HG02763 (cell line): ENCODE data around the gene AVP.
"Not testable (repeated sequence)": the region's sequence is repeated elsewhere in the genome, so short reads cannot be mapped to it uniquely, and the experiment has no call there.

Experiments used
- ATAC-seq: cut with Tn5 transposase; IDR thresholded peaks from one replicate; pipeline ENCODE4 v1.9.1; 2021; ENCODE audit warnings: mild to moderate bottlenecking, moderate library complexity; ENCODE audit not compliant: unreplicated experiment

The AVP gene

DNA sequence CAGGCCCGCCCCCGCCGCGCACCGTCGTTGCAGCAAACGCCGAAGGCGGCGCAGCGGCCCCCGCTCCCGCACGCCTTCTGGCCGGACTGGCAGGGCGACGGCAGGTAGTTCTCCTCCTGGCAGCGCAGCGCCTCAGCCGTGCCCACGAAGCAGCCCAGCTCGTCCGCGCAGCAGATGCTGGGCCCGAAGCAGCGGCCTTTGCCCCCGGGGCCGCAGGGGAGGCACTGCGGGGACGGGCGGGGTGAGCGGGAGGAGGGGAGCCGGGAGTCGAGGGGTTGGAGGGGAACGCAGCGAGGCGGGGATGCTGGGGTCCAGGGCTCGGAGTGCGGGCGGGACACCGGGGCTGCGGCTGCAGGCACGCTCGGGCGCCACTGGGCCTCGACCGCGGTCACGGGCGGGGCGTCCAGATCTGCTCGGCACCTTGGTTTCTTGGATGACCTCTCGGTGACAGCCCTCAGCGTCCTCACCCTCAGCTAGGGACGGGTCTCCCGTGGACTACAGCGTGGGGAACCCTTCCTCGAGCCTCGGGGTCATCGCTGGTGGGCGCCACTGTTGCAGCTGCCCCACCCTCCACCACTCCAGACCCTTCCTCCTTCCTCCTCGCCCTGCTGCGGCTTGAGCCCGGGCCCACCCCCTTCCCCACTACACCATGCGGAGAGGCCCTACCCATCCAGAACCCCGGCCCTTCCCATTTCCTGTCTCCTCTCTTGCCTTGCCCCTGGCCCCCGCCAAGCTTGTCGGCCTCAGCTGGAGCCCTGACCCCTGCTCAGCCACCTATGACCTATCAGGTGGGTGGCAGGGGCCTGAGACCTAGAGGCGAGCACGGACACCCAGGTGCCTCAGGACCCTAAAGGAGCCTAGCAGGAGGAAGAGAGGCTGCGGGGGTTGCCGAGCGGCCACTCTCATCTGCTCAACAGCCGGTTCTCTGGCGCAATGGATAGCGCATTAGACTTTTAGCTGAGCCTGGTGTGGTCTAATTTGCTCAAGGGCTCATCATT lies 1.3 kb downstream of the AVP start:
- no peak for ATAC-seq

DNA sequence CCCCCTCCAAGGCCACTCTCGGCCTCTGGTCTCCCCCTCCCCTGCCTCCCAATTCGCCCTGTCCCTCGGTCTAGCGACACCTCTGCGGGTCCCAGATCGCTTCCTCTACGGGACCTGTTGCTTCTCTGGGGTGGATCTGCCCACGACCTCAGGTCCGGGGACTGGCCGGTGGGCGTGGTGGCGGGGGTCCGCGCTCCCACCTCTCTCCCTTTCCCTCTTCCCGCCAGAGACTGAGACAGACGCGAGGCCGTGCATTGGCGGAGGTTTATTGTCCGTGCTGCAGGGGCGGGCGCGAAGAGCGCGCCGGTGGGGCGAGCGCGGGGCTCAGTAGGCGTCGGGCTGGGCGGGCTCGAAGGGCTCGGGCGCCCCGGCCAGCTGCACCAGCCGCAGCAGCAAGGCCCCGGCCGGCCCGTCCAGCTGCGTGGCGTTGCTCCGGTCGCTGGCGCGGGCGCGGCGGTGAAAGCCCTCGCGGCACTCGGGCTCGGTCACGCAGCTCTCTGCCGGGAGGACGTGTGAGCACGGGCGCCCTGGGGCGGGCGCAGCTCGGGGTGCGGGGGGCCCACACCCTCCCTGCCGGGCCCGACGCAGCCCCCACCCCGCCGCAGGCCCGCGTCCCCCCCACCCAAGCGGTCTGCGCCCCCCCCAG lies 2.1 kb downstream of the AVP start:
- no peak for ATAC-seq

DNA sequence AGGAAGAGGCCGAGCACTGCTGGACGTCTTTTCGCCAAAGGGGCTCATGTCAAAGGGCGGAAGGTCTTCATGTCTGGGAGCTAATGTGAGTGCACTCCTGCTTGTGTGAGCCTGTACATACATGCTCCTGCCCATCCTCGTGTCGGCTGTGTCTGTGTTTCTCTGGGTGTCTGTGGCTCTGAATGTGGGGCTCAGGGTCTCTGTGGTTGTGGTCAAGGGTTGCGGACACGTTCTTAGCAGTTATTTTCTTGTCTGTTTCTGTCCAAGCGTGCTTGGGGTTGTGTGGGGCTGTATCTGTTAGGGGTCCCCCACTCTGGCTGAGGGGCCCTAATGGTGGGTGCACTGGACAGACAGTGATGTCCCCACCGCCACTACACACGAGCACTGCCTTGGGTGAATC lies 2.9 kb downstream of the AVP start:
- no peak for ATAC-seq

DNA sequence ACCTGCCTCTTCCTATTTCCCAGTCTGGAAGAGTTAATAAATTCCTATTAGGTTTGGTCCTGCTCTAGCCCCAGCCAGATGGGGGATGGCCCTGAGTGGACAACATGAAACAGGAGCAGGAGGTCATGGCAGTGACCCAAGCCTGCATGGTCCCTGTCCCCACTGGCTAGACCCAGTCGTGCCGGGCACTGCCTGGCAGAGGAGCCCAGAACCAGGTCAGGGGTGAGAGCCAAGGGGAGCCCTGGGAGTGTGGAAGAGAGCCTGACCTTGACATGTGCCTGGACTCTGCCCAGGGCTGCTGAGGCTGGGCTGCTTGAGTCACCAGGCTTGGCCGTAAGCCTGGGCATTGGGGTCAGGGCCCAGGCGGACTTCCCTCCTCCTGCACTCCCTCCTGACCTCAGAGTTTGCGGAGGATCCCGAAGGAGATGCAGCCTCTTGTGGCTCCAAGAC lies 3.6 kb downstream of the AVP start:
- no peak for ATAC-seq

DNA sequence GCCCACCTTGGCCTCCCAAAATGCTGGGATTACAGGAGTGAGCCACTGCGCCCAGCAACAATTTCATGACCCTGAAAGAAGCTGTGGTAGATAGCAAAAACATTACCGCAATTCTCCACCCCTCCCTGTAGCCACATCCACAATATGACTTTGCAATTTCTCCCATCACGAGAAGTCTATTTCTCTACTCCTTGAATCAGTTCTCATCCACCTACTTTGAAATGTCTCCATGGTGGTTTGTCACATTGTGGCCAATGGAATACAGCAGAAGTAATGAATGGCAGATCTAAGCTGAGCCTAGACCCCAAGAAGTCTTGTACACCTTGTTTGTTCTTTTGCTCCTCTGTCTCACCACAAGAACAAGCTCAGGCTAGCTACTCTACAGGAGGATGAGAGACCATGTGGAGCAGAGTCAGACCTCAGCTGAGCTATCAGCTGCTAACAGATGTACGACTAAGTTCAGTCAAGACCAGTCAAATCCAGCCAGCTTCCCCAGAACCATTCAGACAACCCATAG lies 6.8 kb downstream of the AVP start:
- ATAC-seq = no peak

DNA sequence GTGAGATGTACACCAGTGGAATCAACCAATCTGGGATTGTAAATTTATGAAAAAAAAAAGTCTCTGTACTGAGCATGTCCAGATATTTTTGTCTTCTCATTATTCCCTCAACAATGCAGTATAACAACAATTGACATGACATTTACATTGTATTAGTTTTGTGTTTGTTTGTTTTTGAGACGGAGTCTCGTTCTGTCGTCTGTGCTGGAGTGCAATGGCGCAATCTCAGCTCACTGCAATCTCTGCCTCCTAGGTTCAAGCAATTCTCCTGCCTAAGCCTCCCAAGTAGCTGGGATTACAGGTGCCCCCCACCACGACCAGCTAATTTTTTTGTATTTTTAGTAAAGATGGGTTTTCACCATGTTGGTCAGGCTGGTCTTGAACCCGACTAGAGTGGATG lies 9.2 kb downstream of the AVP start:
- ATAC-seq = not testable (repeated sequence)

DNA sequence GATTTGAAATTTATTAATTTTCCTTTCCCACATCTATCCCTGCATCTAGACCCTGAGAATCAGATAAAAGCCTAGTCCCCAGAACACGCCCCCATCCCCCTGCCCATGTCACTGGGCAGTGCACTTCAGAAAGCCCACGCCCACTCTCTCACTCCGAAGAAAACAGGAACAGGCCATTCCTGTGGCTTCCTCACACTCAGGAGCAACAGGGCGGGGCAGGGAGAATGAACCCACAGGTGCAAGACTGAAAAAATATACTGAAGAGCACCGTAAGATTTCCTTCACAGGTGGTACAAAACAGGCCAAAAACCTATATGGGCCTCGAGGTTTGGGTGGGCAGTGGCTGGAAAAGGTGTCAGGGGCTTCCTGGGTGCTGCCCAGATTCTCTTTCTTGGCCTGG lies 9.7 kb downstream of the AVP start:
- no peak for ATAC-seq

DNA sequence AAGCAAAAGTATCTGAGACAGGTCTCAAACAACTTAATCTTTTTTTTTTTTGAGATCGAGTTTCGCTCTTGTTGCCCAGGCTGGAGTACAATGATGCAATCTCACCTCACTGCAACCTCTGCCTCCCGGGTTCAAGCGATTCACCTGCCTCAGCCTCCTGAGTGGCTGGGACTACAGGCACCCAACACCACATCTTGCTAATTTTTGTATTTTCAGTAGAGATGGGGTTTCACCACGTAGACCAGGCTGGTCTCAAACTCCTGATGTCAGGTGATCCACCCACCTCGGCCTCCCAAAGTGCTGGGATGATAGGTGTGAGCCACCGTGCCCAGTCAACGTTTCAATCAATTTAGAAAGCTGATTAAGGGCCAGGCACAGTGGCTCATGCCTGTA lies 11.3 kb downstream of the AVP start:
- ATAC-seq = not testable (repeated sequence)

DNA sequence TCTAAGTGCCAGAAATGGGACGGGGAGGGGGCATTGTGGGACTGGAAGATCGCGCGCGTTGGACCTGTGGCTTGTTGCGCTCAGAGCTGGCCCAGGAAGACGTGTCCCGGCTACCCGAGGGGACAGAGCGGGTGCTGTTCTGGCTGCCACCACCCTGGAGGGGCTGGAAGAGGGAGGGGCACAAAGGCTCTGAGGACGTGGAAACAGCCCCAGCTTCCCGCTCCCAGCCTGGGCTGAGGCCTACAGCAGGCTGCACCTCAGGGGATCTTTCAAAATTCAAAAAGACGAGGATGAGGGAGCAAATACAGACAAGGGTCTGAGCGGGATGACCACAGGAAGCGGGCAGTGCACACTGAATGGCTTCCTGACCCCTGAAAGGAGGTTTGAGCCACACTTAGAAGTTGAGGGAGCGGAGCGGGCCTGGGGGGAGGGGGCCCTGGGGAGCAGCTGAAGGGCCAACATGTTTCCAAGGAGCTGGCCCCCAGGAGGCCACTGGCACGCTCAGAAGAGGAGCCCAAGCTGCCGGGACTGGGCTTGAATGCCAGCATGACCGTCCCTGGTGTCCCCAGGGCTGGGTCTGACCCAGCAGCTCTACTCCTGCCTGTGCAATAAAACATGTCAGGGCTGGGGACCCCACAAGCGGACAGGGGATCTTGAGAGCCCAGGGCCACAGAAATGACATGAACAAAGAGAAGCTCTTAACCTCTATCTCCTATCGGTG lies 11.8 kb downstream of the AVP start:
- no peak for ATAC-seq

DNA sequence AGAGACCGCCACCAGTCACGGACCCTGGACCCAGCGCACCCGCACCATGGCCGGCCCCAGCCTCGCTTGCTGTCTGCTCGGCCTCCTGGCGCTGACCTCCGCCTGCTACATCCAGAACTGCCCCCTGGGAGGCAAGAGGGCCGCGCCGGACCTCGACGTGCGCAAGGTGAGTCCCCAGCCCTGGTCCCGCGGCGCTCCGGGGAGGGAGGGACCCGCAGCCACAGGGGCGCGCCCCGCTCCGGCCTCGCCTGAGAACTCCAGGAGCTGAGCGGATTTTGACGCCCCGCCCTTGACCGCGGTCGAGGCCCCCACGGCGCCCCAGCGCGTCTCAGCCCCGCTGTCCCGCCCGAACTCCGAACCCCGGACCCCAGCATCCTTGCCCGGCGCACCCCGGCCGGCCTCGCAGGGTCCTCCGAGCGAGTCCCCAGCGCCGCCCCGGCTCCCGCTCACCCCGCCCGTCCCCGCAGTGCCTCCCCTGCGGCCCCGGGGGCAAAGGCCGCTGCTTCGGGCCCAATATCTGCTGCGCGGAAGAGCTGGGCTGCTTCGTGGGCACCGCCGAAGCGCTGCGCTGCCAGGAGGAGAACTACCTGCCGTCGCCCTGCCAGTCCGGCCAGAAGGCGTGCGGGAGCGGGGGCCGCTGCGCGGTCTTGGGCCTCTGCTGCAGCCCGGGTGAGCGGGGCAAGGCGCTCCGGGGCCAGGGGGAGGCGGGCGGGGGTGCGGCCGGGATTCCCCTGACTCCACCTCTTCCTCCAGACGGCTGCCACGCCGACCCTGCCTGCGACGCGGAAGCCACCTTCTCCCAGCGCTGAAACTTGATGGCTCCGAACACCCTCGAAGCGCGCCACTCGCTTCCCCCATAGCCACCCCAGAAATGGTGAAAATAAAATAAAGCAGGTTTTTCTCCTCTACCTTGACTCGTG lies 12.7 kb downstream of the AVP start, which contains the start of gene OXT:
Gene OXT (plus strand): TSS at position 11 of the 920 bp plus-strand sequence. CDS start 36 bp downstream, at position 47.
- no peak for ATAC-seq

DNA sequence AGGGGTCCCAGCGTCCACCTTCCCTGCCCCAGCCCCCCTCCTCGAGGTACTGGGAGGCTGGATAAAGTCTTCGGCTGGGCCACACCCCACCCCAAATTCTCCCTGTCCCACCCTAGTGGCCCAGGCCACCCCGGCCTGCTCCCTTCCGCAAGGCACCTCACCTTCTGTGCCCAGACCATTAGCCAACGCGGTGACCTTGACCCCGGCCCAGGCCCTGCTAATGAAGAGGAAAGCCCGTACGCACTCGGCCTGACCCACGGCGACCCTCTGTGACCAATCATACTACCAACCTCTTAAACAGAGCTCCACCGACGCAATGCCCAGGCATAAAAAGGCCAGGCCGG lies 13.3 kb downstream of the AVP start:
- no peak for ATAC-seq

DNA sequence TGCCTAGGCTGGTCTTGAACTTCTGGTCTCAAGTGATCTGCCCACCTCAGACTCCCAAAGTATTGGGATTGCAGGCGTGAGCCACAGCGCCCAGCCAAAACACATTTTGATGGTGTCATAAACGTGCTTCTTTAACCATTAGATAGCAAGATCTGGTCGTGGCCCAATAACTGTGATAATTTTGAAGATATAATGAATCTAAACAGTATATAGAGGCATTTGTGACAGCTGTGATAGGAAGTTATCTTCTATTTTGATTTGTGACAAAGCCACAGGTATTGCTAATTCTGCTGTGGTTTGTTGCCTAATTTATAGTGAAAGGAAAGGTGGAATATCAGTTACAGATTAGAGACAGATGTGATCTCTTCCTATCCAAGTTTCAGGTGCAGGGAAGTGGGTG lies 13.8 kb downstream of the AVP start:
- no peak for ATAC-seq

DNA sequence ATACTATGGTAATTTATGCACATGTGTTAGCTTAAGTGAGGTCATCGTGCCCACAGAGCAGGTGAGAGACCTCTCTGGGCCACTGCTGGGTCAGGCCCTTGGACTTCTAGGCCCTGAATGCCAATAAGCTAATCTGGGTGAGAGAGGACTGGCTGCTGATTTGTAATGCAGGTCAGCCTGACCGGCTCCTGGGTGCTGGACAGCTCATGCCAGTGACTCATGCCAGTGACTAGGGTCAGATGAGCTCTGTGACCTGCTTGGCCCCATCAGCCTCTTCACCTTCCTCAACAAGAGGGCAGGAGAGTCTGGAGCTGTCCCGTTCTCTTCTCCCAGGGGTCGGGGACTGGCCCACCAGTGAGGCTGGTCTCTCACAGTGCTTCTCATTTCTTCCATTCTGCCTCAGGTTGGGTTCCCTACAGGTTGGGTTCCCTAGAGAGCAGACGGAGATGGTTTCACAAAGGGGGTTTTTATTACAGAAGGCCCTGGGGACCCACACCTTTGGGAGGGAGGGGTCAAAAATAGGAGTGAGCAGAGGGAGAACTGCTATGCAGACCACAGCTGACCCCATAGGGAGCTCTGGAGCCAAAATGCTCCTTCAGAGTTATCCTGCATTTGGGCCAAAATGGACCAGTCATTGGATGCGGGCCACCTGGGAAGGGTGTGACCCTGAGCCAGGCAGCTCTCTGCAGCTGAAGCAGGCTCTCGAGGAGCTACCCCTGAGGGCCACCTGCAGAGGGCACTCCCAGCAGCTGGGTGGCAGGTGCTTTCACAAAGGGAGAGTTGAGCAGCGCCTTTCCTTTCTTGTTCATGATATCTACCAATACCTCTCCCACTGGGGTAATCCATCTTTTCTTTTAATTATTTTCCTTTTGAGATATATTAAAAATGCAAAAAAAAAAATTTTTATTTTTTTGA lies 15.3 kb downstream of the AVP start:
- no peak for ATAC-seq

DNA sequence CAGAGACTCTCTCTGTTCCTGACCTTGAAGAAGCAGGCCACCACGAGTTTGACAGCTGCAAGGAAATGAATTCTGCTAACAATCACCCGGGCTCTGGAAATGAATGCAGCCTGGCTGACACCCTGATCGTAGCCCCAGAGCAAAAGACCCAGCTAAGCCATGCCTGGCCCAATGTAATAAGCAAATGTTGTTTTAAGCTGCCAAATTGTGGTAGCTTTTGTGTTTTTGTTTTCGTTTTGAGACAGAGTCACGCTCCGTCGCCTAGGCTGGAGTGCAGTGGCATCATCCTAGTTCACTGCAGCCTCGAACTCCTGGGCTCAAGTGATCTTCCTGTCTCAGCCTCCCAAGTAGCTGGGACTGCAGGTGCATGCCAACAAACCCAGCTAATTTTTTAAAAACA lies 16.4 kb downstream of the AVP start:
- no peak for ATAC-seq

DNA sequence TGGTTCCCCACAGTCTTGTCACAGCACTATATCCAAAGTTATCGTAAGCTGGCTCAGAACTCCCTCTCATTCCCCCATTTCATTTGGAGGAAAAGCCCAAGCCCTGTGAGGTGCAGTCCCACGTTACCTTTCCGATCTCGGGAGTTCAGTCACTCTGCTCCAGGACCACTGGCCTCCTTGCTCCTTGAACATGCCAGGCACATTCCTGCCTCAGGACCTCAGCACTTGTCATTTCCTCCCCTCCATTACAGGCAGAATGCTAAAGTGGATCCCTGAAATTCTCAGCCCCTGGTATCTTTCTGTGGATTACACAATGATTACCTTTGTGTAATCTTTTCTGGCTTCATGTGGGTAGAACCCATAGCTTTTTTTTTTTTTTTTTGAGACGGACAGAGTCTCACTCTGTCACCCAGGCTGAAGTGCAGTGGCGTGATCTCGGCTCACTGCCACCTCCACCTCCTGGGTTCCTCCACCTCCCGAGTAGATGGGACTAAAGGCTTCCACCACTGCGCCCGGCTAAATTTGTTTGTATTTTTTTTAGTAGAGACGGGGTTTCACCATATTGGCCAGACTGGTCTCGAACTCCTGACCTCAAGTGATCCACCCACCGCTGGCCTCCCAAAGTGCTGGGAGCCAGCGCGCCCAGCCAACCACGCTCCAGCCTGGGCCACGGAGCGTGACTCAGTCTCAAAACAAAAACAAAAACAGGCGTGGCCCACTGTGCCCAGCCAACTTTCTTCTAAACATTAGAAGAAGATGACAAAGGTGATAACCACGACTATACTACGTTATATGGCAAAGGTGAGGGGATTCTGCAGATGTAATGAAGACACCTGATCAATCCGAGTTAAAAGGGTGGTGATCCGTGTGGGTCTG lies 17.1 kb downstream of the AVP start:
- ATAC-seq = no peak

DNA sequence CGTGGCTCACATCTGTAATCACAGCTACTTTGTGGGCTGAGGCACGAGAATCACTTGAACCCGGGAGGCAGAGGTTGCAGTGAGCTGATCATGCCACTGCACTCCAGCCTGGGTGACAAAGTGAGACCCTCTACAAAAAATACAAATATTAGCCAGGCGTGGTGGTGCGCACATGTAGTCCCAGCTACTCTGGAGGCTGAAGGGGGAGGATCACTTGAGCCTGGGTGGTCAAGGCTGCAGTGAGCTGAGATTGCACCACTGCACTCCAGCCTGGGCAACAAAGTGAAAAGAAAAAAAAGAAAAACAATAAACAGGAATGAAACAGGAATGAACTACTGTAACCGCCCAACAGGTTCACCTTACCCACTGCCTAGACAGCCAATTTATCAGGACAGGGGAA lies 20.4 kb downstream of the AVP start:
- not testable (repeated sequence) for ATAC-seq

DNA sequence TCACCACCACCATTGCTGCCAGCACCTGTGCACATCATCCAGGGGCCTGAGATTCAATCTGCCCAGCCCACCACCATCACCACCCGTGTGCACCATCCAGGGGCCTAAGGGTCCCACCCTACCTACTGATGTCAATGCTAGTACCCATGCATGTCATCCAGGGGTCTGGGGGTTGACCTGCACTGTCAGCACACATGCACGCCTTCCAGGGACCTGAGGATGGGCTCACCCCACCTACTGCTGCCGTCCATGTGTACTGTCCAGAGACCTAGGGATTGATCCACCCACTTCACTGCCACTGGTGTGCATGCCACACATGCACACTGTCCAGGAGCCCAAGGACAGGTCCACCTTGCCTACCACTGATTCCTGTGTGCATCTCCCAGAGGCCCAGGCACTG lies 25.0 kb downstream of the AVP start:
- no peak for ATAC-seq

DNA sequence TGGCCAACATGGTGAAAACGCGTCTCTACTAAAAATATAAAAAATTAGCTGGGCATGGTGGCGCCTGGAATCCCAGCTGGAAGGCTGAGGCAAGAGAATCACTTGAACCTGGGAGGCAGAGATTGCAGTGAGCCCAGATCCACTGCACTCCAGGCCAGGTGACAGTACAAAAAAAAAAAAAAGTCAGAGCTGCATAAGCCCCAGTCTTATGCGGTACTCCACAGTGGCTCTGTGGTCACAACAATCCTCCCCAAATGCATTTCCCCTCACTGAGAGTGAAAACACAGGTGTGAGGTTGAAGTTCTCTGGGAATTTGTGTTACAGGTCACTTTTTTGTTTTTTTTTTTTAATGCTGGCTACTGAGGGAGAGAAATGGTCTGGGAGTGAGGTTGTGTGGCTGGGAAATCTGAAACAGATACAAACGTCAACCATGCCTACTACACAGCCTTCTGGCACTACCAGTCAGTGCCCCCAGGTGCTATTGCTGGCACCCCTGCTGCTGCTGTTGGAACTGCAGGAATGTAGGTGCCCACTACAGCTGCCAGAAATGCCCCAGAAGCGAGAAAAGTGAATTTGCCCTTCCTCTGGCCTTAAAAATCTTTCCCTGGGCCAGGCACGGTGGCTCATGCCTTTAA lies 33.0 kb downstream of the AVP start:
- ATAC-seq = no peak
